GM12878 (cell line): ENCODE results near the gene CMTM2.

Experiments
- BMI1 ChIP-seq: fragments of 450-650 bp; IDR thresholded peaks from 2 replicates; pipeline ENCODE4 v1.6.1; 2016; ENCODE audit warnings: mild to moderate bottlenecking, moderate library complexity, borderline replicate concordance
- CTCF ChIP-seq, 3 experiments: IDR thresholded peaks in 2 of 3; conservative IDR thresholded peaks in 1 of 3; 2 replicates each; pipeline ENCODE4 v1.5.1; 2011; ENCODE audit warnings: low read depth in 3 of 3, low read length in 3 of 3, mild to moderate bottlenecking in 3 of 3, control low read depth in 2 of 3, moderate library complexity in 2 of 3, inconsistent platforms in 1 of 3, mixed read lengths in 1 of 3; ENCODE audit not compliant: control insufficient read depth in 2 of 3, insufficient read depth in 1 of 3; ENCODE audit errors: extremely low read depth in 1 of 3

GRCh38 chr16:66537236-66537635 is 42.0 kb upstream of the CMTM2 start:
- no peak for TF ChIP-seq BMI1
- TF ChIP-seq CTCF (IDR thresholded peaks at IDR 0.05 in 2 of 3, conservative IDR thresholded peaks at IDR 0.05 in 1 of 3; ENCODE audit: control insufficient read depth in 2 of 3, extremely low read depth in 1 of 3, insufficient read depth in 1 of 3, low read depth in 3 of 3, low read length in 3 of 3): no peak
